GM12892 (cell line): ENCODE data around the gene MRPL27.
A peak's percentile ranks its signal among the peaks of the same experiment; 100 is the strongest.

Experiments used
- DNase-seq: peaks from one replicate; pipeline ENCODE4 v3.0.0; 2011; ENCODE audit not compliant: insufficient read length
- FAIRE-seq: peaks from 2 replicates; lab custom pipeline; 2011; peaks lifted over from hg19 to GRCh38; lab: Jason Lieb, UNC
- POLR2A ChIP-seq: IDR thresholded peaks from 2 replicates; pipeline ENCODE4 v1.6.1; 2011; ENCODE audit warnings: low read depth, low read length, control low read depth
- POLR2AphosphoS5 ChIP-seq: IDR thresholded peaks from 2 replicates; pipeline ENCODE4 v1.6.1; 2011; ENCODE audit warnings: low read depth, low read length, control low read depth
- TAF1 ChIP-seq: IDR thresholded peaks from 2 replicates; pipeline ENCODE4 v1.6.1; 2011; ENCODE audit warnings: low read depth, mild to moderate bottlenecking, control low read depth, low read length, borderline replicate concordance

The MRPL27 gene

GRCh38 chr17:50381260-50381815, 8.4 kb upstream of the MRPL27 start:
- FAIRE-seq, result no peak
- no peak for DNase-seq
- TF ChIP-seq POLR2A (no peak; the same call in 1 of the 2 replicates), TAF1 (no peak), POLR2AphosphoS5 (no peak; the same call in 1 of the 2 replicates)

DNA sequence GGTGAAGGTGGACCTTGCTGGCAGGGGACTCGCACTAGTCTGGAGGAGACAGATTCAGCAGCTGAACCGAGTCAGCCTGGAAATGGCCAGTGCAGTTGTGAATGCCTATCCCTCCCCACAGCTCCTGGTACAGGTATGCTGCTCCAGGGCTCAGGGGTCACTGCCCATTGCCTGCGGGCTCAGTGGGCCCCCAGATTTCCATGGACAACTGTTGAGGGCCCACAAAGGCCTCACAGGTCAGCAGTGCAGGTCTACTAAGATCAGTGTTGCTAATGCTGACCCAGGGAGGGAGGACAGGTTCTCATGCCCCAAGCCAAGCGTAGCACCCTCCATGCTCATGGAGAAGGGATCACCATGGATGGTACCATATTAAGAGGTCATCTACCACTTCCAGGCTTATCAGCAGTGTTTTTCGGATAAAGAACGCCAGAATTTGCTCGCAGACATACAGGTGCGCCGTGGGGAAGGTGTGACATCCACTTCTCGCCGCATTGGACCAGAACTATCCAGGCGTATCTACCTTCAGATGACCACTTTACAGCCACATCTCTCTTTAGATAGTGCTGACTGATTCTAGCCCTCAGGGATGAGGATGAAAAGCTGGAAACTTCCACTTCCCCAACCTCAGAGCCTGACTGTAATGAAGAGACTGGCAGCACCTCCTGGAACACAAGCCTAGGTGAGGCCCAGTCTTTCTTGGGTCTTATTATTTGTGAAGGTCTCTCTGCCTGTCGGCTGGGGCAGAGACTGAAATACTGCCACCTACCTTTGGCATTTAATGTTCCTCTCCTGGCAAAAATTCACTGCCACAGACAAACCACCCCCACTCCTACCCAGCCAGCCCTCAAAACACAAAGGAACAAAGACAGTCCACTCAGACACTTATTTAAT, 7.6 kb upstream of the MRPL27 start:
- no peak for DNase-seq
- no peak for FAIRE-seq
- peak; percentile 61; the same call in 1 of the 2 replicates for TF ChIP-seq POLR2AphosphoS5
- TF ChIP-seq TAF1, result no peak
- TF ChIP-seq POLR2A, result peak; percentile 40; the same call in 1 of the 2 replicates

DNA sequence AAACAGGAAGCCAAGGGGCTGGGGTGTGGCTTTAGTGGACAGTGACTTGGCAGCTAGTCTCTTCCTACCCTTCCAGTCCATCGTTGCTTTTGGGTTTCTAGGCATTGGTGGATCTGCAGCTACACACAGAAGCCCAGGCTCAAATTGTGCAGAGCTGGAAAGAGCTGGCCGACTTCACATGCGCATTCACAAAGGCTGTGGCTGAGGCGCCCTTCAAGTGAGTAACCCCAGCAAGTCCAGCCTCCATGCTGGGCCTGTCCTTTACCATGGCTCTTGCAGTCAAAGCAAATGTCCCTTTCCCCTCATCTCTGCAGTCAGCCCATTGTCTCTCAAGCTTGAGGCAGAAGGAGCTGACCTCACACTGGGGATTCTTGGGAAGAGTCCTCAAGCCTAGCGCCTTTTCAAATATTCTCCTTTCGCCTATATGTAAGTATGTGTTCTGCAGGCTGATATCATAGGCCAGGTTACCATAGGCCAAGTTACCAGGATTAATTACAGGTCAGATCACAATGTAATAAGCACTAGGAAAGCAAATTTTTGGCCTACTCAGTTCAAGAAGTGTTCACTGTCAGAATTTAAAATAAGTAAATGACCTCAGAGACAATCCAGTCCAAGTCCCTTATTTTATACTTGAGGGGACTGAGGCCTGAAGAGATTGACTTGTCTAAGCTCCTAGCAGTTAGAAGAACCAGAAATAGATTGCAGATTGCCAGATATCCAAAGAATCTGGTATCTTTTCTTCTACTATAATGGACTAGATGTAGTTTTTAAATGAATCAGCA, 6.6 kb upstream of the MRPL27 start:
- TF ChIP-seq POLR2AphosphoS5 (no peak), TAF1 (no peak), POLR2A (no peak)
- DNase-seq (no peak), FAIRE-seq (no peak)

- TF ChIP-seq TAF1 (no peak), POLR2A (no peak), POLR2AphosphoS5 (no peak)
- FAIRE-seq (no peak), DNase-seq (no peak)
These were observed 3.0 kb upstream of the MRPL27 start for GRCh38 chr17:50375858-50376538.

GRCh38 chr17:50373705-50374104, 721 bp upstream of the MRPL27 start:
- no peak for TF ChIP-seq TAF1
- TF ChIP-seq POLR2A, result no peak
- no peak for TF ChIP-seq POLR2AphosphoS5
- no peak for DNase-seq
- no peak for FAIRE-seq

DNA sequence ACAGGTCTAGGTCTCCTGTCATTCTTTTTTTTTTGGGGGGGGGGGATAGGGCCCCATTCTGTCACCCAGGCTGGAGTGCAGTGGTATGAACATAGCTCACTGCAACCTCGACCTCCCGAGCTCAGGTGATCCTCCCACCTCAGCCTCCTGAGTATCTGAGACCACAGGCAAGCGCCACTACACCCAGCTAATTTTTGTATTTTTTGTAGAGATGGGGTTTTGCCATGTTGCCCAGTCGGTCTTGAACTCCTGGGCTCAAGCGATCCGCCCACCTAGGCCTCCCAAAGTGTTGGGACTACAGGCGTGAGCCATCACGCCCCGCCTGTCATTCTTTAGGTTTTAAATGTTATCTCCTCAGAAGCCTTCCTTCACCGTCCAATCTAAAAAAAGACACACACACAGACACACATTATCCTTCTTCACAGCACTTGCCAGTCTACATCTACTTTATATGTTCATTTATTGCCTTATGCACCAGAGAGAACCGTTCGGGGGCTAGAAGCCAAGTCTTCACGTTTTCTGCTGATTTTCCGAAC, 694 bp downstream of the MRPL27 start:
- no peak for DNase-seq
- no peak for FAIRE-seq
- TF ChIP-seq TAF1 (no peak), POLR2AphosphoS5 (no peak), POLR2A (no peak)

DNA sequence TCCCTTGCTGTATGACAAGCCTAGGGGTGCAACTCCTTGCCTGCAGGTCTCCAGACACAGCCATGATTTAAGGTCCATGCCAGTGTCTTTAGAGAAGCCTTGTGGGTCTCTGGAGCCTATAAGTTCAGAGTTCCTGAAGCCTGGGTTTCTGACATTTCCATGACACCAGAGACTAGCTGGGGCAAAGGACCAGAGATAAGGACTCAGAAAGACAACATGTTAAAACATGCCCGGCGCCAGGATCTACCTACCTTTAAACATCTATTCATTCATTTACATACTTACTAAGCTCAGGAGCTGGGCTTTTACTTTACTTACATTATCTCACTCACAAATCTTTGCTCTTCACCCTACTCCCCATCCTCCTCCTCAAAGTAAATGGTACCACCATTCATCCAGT, 1.5 kb downstream of the MRPL27 start:
- DNase-seq (no peak), FAIRE-seq (no peak)
- TF ChIP-seq POLR2AphosphoS5, result no peak
- no peak for TF ChIP-seq POLR2A
- TF ChIP-seq TAF1, result no peak

DNA sequence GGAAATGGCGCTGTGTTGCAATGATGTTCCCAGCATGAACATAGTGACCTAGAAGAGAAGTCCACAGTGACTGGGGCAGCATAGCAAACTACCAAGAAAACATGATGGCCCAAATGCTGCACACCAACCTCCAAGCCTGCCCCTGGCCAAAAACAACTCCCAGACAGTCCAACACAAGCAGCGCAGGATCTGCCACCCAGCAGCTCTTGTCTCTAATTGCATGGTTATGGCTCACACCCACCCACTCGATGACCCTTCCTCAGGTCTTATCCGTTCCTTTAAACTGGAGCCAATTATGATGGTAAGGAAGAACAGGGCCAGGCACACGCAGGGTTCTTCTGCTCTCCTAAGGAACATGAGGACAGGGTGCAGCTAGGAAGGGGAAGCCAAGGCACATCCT, 2.9 kb downstream of the MRPL27 start:
- no peak for TF ChIP-seq TAF1
- TF ChIP-seq POLR2A, result no peak
- no peak for TF ChIP-seq POLR2AphosphoS5
- DNase-seq (no peak), FAIRE-seq (no peak)

GRCh38 chr17:50367401-50367800, 5.6 kb downstream of the MRPL27 start:
- no peak for DNase-seq
- FAIRE-seq, result no peak
- TF ChIP-seq POLR2A (no peak), POLR2AphosphoS5 (no peak), TAF1 (no peak)

DNA sequence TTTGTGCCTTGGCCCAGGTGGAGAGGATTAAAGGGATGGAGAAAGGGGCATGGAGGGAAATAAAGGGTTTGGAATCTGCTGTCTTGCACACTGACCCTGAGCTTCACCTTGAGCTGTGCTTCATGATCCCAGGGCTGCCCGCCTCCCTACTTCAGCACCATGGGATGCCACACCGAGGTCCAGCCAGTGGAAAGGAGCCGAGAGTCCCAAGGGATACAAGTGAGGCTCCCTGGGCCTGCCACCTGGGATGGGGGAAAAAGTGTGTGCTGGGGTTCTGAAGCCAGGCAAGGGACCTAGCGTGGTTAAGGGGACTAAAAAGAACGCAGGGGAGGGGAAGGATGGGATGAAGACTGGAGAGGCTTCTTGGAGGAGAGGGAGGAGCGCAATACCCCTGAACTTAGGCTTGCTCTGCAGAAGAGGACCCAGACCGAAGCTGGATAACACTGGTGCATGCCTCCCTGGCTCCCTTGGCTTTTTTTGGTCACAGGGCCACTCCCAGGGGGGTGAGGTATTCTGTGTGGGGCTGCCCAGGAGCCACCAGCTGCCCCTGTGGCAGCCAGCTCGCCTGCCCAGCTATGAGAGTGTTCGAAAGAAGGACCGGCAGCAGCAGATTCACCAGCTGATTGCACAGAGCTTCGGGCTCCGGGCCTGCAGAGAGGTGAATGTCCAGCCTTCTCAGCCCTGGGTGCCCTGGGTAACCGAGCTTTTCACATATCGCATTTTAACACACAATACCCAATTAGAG, 7.2 kb downstream of the MRPL27 start:
- DNase-seq (no peak), FAIRE-seq (no peak)
- TF ChIP-seq TAF1 (no peak), POLR2AphosphoS5 (no peak), POLR2A (no peak)

GRCh38 chr17:50365165-50365564, 7.8 kb downstream of the MRPL27 start:
- DNase-seq (no peak), FAIRE-seq (no peak)
- TF ChIP-seq POLR2A (no peak), POLR2AphosphoS5 (no peak), TAF1 (no peak)
